ENCODE results near the gene PLCG1. TPM values are rescaled to one million over a fixed set of nuclear protein-coding genes. Genes with fewer than 3 reads are reported as not detected.

The PLCG1 gene
- total and polyA plus RNA-seq, 12 donors = 32.9 to 139 (median 76.9) TPM

GRCh38 chr20:41094353-41095055 lies 42.8 kb upstream of the PLCG1 start:
- H3K4me1 ChIP-seq (replicated peaks in 1 of 2) = peaks cover 0 to 18% of the 10 kb centered on the region in 2 donors
- TF ChIP-seq POLR2A (IDR thresholded peaks at IDR 0.05) (no peak), CTCF (IDR thresholded peaks at IDR 0.05) (no peak)
- H3K4me3 ChIP-seq = no peak overlapping the region
- H3K36me3 ChIP-seq (replicated peaks in 1 of 2) = peaks cover 0 to 68% of the 10 kb centered on the region in 2 donors
- H3K27me3 ChIP-seq = no peaks in the 10 kb centered on the region
- no peak overlapping the region for H3K27ac ChIP-seq
- DNase-seq = peak in 1 of 7 donors; percentile 23
- intact Hi-C loops (cut with DNase I) = loop anchor here (5.0 to 10.0 kb wide), 3 partner anchors 100 to 127 kb away; no protein-coding TSS in a partner anchor
- 96 to 100% (median 98%) methylated on average over 2 of the region's 2 CpGs for WGBS, 4 donors
- H3K9me3 ChIP-seq (replicated peaks in 1 of 3) = no peaks in the 10 kb centered on the region

- H3K4me1 ChIP-seq (replicated peaks in 1 of 2) = peaks cover 0 to 20% of the 10 kb centered on the region in 2 donors
- TF ChIP-seq CTCF (IDR thresholded peaks at IDR 0.05) (peak; percentile 77 to 85 (median 83)), POLR2A (IDR thresholded peaks at IDR 0.05) (no peak)
- intact Hi-C loops (cut with DNase I) = loop anchor here (5.0 to 10.0 kb wide), 3 partner anchors 101 to 128 kb away; no protein-coding TSS in a partner anchor
- H3K27me3 ChIP-seq = no peaks in the 10 kb centered on the region
- WGBS, 4 donors = 42 to 48% (median 45%) methylated on average over 7 of the region's 7 CpGs
- H3K4me3 ChIP-seq = no peak overlapping the region
- H3K36me3 ChIP-seq (replicated peaks in 1 of 2) = peaks cover 0 to 74% of the 10 kb centered on the region in 2 donors
- no peaks in the 10 kb centered on the region for H3K9me3 ChIP-seq (replicated peaks in 1 of 3)
- peak; percentile 33 to 86 (median 68) for DNase-seq
- H3K27ac ChIP-seq = no peak overlapping the region
Measured at GRCh38 chr20:41095110-41095969, 42.0 kb upstream of the PLCG1 start.

- no peaks in the 10 kb centered on the region for H3K9me3 ChIP-seq (replicated peaks in 1 of 3)
- DNase-seq = no peak
- 58 to 64% (median 62%) methylated on average over 4 of the region's 4 CpGs for WGBS, 4 donors
- H3K36me3 ChIP-seq (replicated peaks in 1 of 2) = peaks cover 0 to 85% of the 10 kb centered on the region in 2 donors
- no peak overlapping the region for H3K4me3 ChIP-seq
- intact Hi-C loops (cut with DNase I) = loop anchor here (5.0 to 10.0 kb wide), 3 partner anchors 104 to 131 kb away; no protein-coding TSS in a partner anchor
- H3K27me3 ChIP-seq = no peaks in the 10 kb centered on the region
- H3K27ac ChIP-seq = peak overlapping the region in 2 of 5 donors; percentile 9 to 13
- TF ChIP-seq POLR2A (IDR thresholded peaks at IDR 0.05) (no peak), CTCF (IDR thresholded peaks at IDR 0.05) (no peak)
- H3K4me1 ChIP-seq (replicated peaks in 1 of 2) = peaks cover 0 to 14% of the 10 kb centered on the region in 2 donors
Measured at GRCh38 chr20:41098703-41099250, 38.6 kb upstream of the PLCG1 start.

- peaks cover 0 to 9% of the 10 kb centered on the region in 2 donors for H3K4me1 ChIP-seq (replicated peaks in 1 of 2)
- H3K27me3 ChIP-seq = no peaks in the 10 kb centered on the region
- WGBS, 4 donors = 86 to 96% (median 90%) methylated on average over 9 of the region's 9 CpGs
- H3K4me3 ChIP-seq = no peak overlapping the region
- intact Hi-C loops (cut with DNase I) = no loop called here
- TF ChIP-seq POLR2A (IDR thresholded peaks at IDR 0.05) (no peak), CTCF (IDR thresholded peaks at IDR 0.05) (no peak)
- no peak overlapping the region for H3K27ac ChIP-seq
- no peaks in the 10 kb centered on the region for H3K9me3 ChIP-seq (replicated peaks in 1 of 3)
- peaks cover 0 to 91% of the 10 kb centered on the region in 2 donors for H3K36me3 ChIP-seq (replicated peaks in 1 of 2)
- DNase-seq = no peak
Measured at GRCh38 chr20:41100001-41100480, 37.3 kb upstream of the PLCG1 start.

Measured in adrenal gland (tissue), 12 donors.